Measurements from ENCODE around the gene JAZF1. TPM values are rescaled to one million over a fixed set of nuclear protein-coding genes. Genes with fewer than 3 reads are reported as not detected.

Gene JAZF1
- total and polyA plus RNA-seq, 9 donors = 10.4 to 36.0 (median 19.9) TPM

GRCh38 chr7:28205506-28205905 is 24.9 kb upstream of the JAZF1 start:
- Histone ChIP-seq H3K4me3 (no peak overlapping the region), H3K36me3 (no peaks in the 10 kb centered on the region), H3K27ac (no peak overlapping the region), H3K9me3 (no peaks in the 10 kb centered on the region), H3K27me3 (no peaks in the 10 kb centered on the region), H3K4me1 (ENCODE audit: insufficient read depth) (no peaks in the 10 kb centered on the region)
- intact Hi-C loops (cut with DNase I) = no loop called here
- TF ChIP-seq POLR2A (IDR thresholded peaks at IDR 0.05) (no peak), EP300 (IDR thresholded peaks at IDR 0.05) (no peak)
- DNase-seq = no peak
- 81 to 90% (median 83%) methylated on average over 3 of the region's 3 CpGs for WGBS, 3 donors

- intact Hi-C loops (cut with DNase I) = no loop called here
- DNase-seq = no peak
- Histone ChIP-seq H3K27me3 (no peaks in the 10 kb centered on the region), H3K4me3 (no peak overlapping the region), H3K9me3 (no peaks in the 10 kb centered on the region), H3K4me1 (ENCODE audit: insufficient read depth) (no peaks in the 10 kb centered on the region), H3K27ac (no peak overlapping the region), H3K36me3 (no peaks in the 10 kb centered on the region)
- TF ChIP-seq POLR2A (IDR thresholded peaks at IDR 0.05) (no peak), CTCF (IDR thresholded peaks at IDR 0.05) (no peak), EP300 (IDR thresholded peaks at IDR 0.05) (no peak)
- 78 to 94% (median 93%) methylated on average over 5 of the region's 5 CpGs for WGBS, 3 donors
Measured at GRCh38 chr7:28203508-28204240, 23.1 kb upstream of the JAZF1 start.

- intact Hi-C loops (cut with DNase I) = no loop called here
- Histone ChIP-seq H3K36me3 (no peaks in the 10 kb centered on the region), H3K27ac (no peak overlapping the region), H3K27me3 (no peaks in the 10 kb centered on the region), H3K4me1 (ENCODE audit: insufficient read depth) (no peaks in the 10 kb centered on the region), H3K9me3 (no peaks in the 10 kb centered on the region), H3K4me3 (no peak overlapping the region)
- WGBS, 3 donors = 95 to 96% (median 95%) methylated on average over 9 of the region's 9 CpGs
- no peak for DNase-seq
- TF ChIP-seq CTCF (IDR thresholded peaks at IDR 0.05) = no peak
- TF ChIP-seq POLR2A (IDR thresholded peaks at IDR 0.05) = no peak
- no peak for TF ChIP-seq EP300 (IDR thresholded peaks at IDR 0.05)
Measured at GRCh38 chr7:28202222-28202621, 21.6 kb upstream of the JAZF1 start.

- Histone ChIP-seq H3K4me1 (ENCODE audit: insufficient read depth) (no peaks in the 10 kb centered on the region), H3K36me3 (no peaks in the 10 kb centered on the region), H3K27me3 (no peaks in the 10 kb centered on the region), H3K9me3 (no peaks in the 10 kb centered on the region), H3K4me3 (no peak overlapping the region), H3K27ac (no peak overlapping the region)
- no peak for DNase-seq
- 42 to 63% (median 55%) methylated on average over 1 of the region's 1 CpG for WGBS, 3 donors
- TF ChIP-seq POLR2A (IDR thresholded peaks at IDR 0.05) = no peak
- no peak for TF ChIP-seq CTCF (IDR thresholded peaks at IDR 0.05)
- no peak for TF ChIP-seq EP300 (IDR thresholded peaks at IDR 0.05)
- intact Hi-C loops (cut with DNase I) = no loop called here
Measured at GRCh38 chr7:28201131-28201530, 20.5 kb upstream of the JAZF1 start.

- Histone ChIP-seq H3K27ac (no peak overlapping the region), H3K36me3 (no peaks in the 10 kb centered on the region), H3K4me1 (ENCODE audit: insufficient read depth) (no peaks in the 10 kb centered on the region), H3K9me3 (no peaks in the 10 kb centered on the region), H3K27me3 (no peaks in the 10 kb centered on the region), H3K4me3 (no peak overlapping the region)
- TF ChIP-seq EP300 (IDR thresholded peaks at IDR 0.05) (no peak), CTCF (IDR thresholded peaks at IDR 0.05) (no peak), POLR2A (IDR thresholded peaks at IDR 0.05) (no peak)
- DNase-seq = no peak
- intact Hi-C loops (cut with DNase I) = no loop called here
- WGBS, 3 donors = 60 to 70% (median 61%) methylated on average over 2 of the region's 2 CpGs
Measured at GRCh38 chr7:28200598-28200997, 20.0 kb upstream of the JAZF1 start.
